Superior temporal gyrus (tissue), 1 donor: ENCODE results near the gene EARS2.
"Not testable (repeated sequence)": the region's sequence is repeated elsewhere in the genome, so short reads cannot be mapped to it uniquely, and the experiment has no call there.

Experiments used
- DNase-seq: peaks from one replicate; pipeline ENCODE4 v3.0.0-alpha.2; 2016; ENCODE audit errors: extremely low spot score

The EARS2 gene

DNA sequence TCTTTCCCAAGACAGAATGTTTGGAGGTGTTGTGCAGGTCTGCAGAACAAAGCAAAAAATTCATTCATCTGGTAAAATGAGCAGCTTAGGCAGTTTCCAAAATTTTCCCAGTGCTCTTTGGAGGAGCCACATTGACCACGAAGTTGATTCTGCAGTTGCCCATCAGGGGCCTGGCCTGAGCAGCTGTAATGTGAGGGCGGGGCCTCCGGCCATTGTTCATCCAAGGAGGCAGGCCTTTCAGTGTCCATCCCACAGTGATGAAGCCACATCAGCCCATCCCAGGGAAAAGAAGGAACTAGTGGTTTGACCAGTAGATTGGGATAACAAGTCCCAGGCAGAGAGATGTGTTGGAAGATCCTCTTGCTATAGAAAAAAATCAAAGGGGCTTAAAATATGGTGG, 10.5 kb upstream of the EARS2 start:
- DNase-seq, result no peak

- DNase-seq, result no peak
Observed at GRCh38 chr16:23566724-23567123, 9.6 kb upstream of the EARS2 start.

GRCh38 chr16:23564575-23565363, 7.6 kb upstream of the EARS2 start:
- DNase-seq, result no peak

DNA sequence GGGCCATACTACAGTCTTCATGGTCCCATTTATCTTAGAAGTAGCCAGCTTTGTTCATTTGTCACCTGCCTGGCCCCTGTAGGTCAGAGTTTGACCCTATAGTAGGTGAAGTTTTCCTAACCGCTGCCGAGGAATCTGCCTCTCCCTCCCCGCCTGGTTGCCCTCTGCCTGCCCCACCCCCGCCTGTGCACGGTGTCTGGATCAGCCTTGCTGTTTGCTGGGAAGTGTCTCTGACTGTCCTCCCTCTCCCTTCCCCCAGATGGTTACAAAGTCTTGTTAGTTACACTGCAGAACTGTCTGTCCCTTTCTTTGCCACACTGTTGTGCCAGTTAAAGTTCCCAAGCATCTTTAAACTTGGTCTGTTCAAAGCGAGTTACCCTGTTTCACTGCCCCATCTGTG, 6.0 kb upstream of the EARS2 start:
- no peak for DNase-seq

GRCh38 chr16:23562505-23562904, 5.4 kb upstream of the EARS2 start:
- DNase-seq, result no peak

DNA sequence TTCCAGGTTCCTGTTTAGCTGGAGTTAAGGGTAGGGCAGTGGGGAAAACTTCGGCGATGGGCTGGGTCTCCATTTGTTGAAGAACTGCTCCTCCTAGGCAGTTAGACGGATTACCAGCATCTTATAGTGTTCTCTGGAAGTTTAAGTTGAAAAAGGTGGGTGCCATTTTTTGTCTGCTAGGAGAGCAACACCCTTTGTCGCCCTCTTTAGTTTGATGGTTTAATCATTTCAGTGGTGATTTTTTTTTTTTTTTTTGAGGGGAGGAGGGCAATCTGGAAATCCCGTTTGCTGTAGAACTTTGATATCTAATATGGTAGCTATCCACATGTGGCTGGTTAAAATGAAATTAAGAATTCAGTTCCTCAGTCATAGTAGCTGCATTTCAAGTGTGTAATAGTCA, 4.4 kb upstream of the EARS2 start:
- no peak for DNase-seq

DNA sequence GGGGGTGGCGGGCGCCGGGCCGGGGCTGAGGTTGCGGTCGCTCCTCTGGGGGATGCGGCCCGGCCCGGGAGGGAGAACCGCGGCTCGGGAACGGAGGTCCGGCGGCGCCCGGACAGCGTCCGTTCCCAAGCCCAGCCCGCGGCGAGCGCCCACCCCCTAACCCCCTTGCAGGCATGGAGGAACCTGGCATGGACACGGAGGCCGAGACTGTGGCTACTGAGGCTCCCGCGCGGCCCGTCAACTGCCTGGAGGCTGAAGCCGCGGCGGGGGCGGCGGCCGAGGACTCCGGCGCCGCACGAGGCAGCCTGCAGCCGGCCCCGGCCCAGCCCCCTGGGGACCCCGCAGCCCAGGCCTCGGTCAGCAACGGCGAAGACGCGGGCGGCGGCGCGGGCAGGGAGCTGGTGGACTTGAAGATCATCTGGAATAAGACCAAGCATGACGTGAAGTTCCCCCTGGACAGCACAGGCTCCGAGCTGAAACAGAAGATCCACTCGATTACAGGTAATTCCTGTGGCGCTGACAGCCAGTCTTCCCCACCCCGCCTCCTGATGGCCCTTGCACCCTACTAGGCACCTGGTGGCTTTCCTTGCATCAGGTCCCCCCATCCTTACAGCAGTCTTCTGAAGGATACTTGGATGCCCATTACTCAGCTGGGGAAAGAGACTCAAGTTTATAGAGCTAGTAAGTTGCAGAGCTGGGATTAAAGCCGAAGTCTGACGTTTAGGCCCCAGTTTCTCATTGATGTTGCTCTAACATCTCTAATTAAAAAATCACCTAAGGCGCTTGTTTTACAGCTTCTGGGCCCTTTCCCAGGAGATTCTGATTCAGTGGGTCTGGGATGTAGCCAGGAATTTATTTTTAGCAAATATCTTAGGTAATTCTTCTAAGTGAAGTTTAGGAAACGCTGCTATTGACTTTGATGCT, 891 bp upstream of the EARS2 start:
- no peak for DNase-seq

DNA sequence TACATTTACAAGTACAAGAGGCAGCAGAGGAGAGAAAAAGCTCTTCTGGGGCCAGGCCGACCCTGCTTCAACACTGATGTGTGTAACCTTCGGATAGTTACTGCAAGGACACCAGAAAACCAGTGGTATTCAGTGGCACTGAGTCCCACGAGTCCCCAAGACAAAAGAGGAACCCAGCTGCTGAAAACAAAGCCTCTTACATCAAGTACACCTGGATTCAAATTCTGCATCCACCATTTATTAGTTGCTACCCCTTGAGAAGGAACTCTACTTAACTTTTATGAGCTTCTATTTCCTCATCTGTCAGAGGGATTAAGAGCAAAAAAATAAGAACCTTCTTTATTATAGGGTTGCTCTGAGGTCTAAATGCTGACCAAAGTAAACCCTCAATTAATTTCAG, 2.6 kb downstream of the EARS2 start:
- DNase-seq, result no peak

DNA sequence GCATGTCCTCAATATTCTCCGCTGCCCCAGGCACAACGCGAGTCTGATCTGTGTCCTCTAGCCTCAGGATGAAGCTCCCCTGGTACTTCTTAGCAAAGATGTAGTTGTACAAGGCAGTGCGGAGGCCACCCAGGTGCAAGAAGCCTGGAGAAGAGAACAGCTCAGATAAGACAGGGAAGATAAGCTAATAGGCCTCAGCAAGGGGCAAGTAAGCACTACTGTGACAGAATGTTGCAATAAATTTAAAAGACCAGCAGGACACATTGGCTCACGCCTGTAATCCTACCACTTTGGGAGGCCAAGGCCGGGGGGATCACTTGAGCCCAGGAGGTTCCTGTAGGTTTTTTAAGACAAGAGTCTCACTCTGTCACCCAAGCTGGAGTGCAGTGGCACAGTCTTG, 5.0 kb downstream of the EARS2 start:
- DNase-seq, result no peak

DNA sequence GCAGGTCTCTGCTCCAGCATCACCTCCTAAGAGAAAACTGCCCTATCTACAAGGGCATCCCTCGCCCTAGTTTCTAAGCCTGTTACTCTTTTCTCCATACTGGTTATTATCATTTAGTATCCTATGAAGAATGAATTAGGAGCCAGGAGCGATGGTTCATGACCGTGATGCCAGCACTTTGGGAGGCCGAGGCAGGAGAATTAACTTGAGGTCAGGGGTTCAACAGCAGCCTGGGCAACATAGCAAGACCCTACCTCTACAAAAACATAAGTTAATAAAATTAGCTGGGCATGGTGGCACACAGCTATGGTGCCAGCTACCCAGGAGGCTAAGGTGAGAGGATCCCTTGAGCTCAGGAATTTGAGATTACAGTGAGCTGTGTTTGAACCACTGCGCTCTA, 7.2 kb downstream of the EARS2 start:
- no peak for DNase-seq

DNA sequence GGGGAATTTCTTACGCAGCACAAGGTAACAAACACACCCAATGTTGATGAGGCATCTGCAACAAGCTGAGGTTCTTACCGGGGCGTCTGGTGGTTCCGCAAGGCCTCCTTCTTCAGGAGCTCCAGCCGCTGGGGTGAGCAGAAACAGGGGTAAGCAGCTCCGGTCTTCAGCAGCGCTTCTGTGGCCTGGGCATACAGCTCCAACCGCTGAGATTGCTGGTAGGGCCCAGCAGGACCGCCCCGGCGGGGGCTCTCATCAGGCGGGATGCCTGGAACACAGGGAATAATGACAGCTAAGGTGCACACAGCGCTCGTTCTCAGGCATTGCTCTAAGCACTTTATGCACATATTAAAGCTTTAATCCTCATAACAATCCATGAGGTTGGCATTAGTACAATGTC, 12.7 kb downstream of the EARS2 start:
- DNase-seq, result no peak

DNA sequence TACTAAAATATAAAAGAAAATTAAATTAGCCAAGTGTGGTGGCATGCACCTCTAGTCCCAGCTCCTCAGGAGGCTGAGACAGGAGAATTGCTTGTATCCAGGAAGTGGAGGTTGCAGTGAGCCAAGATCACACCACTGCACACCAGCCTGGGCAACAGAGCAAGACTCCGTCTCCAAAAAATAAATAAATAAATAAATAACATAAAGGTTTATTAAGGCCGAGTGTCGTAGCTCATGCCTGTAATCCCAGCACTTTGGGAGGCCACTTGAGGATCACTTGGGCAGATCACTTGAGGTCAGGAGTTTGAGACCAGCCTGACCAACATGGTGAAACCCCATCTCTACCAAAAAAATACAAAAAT, 16.4 kb downstream of the EARS2 start:
- not testable (repeated sequence) for DNase-seq

- DNase-seq, result no peak
Observed at GRCh38 chr16:23539984-23540816, 16.9 kb downstream of the EARS2 start.

- DNase-seq, result no peak
Observed at GRCh38 chr16:23538919-23539278, 18.3 kb downstream of the EARS2 start.

GRCh38 chr16:23537390-23537789, 19.8 kb downstream of the EARS2 start:
- DNase-seq, result no peak

DNA sequence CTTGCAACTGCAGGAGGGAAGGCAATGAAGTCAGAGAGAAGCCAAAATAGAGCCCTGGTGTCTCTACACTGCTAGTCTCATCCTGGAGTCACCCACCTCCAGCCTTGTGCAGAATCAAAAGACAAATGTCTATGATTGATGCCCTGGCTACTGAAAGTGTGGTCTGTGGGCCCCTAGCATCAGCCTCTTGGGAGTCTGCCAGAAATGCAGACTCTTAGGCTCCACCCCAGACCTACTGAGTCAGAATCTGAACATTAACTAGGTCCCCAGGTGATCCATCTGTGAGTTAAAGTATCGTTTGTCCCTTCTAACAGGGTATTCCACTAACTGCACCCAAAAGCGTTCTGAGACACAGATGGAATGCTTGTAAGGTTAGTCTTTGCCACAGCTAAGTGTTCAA, 21.2 kb downstream of the EARS2 start:
- DNase-seq, result no peak

GRCh38 chr16:23534868-23535860, 22.0 kb downstream of the EARS2 start:
- no peak for DNase-seq

- DNase-seq, result no peak
Observed at GRCh38 chr16:23532448-23532847, 24.7 kb downstream of the EARS2 start.

DNA sequence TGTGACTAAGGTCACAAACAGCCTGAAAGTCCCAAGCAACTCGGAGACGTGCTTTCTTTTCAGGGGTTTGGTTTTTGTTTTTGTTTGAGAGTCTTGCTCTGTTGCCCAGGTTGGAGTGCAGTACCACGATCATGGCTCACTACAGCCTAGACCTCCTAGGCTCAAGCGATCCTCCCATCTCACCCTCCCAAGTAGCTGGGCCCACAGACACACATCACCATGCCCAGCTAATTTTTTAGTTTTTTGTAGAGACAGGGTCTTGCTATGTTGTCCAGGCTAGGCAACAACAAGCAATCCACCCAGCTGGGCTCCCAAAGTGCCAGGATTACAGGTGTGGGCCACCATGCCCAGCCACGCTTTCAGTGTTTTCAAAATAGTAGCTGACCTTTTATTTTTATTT, 27.1 kb downstream of the EARS2 start:
- DNase-seq, result no peak

DNA sequence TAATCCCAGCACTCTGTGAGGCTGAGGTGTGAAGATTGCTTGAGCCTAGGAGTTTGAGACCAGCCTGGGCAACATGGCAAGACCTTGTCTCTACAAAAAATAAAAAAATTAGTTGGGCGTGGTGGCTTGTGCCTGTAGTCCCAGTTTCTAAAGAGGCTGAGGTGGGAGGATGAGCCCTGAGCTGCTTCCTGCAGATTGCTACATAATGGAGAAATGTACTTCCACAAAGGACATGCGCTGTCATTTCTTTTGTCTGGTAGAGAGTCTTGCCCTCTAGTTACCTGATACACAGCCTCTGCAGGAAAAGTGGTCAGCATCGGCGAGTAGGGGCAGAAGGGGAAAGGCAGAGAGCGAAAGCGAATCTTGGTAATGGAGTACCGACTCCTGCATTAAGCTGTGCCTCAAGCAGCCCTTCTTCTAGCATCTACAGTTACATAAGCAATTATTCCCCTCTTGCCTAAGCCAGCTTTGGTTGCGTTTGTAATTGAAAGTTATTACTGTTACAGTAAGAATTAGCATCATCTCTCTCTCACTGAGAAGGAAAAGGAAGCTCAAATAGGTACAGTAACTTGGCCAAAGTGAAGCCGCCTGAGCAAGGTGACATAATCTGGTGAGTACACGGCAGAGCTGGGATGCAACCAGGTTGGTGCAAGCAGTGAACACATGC, 28.4 kb downstream of the EARS2 start:
- DNase-seq, result no peak
